HL-60 (cell line): ENCODE measurements around the gene GALNT9.

Experiments
- REST ChIP-seq: IDR thresholded peaks from 2 replicates; pipeline ENCODE4 v1.6.1; 2012; ENCODE audit warnings: low read depth; ENCODE audit not compliant: insufficient replicate concordance
- TF ChIP-seq, protein P1 (sequence below): IDR thresholded peaks from one replicate; pipeline ENCODE4 v1.5.1; 2011; ENCODE audit warnings: low read length, control low read depth, inconsistent platforms; ENCODE audit not compliant: insufficient read depth

DNA sequence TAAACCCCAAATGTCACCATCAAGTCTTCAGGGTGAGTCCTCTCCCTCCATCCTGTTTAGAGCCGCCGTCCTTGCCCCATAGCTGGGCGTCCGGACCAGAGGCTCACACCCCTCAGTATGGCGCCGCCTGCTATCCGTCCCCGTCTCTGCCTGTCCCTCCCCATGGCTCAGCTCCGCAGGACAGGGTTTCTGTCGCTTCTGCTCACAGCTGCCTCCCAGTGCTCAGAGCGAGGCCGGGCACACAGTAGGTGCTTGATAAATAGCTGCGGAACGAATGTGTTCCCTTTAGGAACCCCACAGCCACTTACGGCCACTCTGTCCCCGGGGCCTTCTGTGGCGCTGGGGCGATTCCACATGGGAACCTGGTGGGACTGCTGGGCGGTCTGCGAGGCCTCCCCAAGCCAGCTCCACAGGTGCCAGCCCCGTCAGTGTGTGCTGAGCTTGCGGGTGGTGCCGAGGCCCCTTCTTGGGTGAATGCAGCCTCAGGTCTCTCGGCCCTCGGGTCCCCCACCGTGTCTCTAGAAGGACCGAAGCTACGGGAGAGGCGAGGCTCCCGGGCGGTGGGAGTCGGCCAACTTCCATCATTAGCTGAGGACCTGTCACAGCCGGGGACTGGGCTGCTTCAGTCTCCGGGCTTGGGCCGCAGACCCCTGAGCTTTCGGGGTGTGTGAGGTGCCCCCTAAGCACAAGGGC lies 122.2 kb downstream of the GALNT9 start:
- TF ChIP-seq, protein P1, sequence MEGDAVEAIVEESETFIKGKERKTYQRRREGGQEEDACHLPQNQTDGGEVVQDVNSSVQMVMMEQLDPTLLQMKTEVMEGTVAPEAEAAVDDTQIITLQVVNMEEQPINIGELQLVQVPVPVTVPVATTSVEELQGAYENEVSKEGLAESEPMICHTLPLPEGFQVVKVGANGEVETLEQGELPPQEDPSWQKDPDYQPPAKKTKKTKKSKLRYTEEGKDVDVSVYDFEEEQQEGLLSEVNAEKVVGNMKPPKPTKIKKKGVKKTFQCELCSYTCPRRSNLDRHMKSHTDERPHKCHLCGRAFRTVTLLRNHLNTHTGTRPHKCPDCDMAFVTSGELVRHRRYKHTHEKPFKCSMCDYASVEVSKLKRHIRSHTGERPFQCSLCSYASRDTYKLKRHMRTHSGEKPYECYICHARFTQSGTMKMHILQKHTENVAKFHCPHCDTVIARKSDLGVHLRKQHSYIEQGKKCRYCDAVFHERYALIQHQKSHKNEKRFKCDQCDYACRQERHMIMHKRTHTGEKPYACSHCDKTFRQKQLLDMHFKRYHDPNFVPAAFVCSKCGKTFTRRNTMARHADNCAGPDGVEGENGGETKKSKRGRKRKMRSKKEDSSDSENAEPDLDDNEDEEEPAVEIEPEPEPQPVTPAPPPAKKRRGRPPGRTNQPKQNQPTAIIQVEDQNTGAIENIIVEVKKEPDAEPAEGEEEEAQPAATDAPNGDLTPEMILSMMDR, result no peak
- no peak for TF ChIP-seq REST
